CD4-positive, alpha-beta T cell treated with Interferon gamma for 1 hour (primary cell): ENCODE measurements around the gene NR1H4.
"Not testable (repeated sequence)": the region's sequence is repeated elsewhere in the genome, so short reads cannot be mapped to it uniquely, and the experiment has no call there.

ENCODE experiments used
- DNase-seq: peaks from one replicate; pipeline ENCODE4 v3.0.0-alpha.2; 2020

The NR1H4 gene

GRCh38 chr12:100573292-100574186, 99.9 kb downstream of the NR1H4 start, which contains the start of gene GAS2L3:
GAS2L3 (plus strand) TSS chr12:100573684; CDS start chr12:100594905, 21,221 bp downstream.
- DNase-seq: peak; percentile 77

GRCh38 chr12:100574187-100575074, 100.8 kb downstream of the NR1H4 start:
- DNase-seq: no peak

DNA sequence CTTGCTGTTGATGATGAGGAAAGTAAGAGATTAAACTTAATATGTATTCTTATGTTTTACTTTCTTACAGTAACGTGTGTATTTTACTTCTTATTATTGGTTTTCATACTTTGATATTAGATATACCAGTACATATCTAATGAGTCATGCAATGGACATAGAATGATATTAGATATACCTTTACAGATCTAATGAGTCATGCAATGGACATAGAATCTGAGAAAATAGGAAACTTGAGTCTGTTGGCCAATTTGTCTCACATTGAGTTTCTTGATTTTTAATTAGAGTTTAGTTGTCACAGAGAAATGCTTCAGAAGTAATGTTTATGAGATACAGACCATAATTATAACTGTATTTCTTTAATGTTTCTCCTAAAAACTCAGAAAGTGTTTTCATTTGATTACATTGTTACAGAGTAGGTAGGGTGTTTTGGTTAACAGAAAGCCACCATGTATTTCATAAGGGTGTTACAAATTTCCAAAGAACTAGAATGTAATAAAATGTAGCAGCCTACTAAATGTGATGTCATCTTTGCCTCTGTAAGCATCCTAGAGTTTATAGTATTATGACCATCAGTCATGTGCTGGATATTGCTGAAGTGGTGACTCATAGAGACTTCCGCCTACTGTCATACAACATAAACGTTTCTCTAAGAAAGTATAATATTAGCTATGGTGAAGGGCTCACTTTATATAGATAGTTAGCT, 102.8 kb downstream of the NR1H4 start:
- DNase-seq: no peak

GRCh38 chr12:100578923-100579322, 105.3 kb downstream of the NR1H4 start:
- no peak for DNase-seq

GRCh38 chr12:100579844-100580243, 106.2 kb downstream of the NR1H4 start:
- no peak for DNase-seq

GRCh38 chr12:100584256-100584655, 110.6 kb downstream of the NR1H4 start:
- DNase-seq: no peak

DNA sequence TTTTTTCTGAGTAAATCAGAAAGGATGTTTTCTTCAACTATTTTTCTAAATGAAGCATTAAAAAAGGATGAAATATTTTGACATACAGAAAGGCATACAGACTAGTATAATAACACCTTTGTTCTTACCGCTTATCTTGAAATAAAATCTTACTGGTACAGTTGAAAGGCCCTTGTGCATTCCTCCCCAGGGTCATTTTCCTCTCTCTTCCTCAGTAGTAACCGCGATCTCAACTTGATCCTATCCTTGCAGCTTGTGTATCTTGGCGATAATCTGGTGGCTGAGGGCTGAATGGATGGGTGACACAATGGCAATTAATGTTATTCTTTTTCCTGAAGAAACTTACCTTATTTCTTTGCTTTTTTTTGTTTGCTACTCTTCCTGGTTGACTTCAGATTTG, 118.3 kb downstream of the NR1H4 start:
- no peak for DNase-seq

- DNase-seq: no peak
These were observed 119.8 kb downstream of the NR1H4 start for GRCh38 chr12:100593490-100593889.

GRCh38 chr12:100601626-100602025, 128.0 kb downstream of the NR1H4 start:
- DNase-seq: no peak

- DNase-seq: not testable (repeated sequence)
These were observed 129.3 kb downstream of the NR1H4 start for GRCh38 chr12:100602997-100603396.

- DNase-seq: peak; percentile 7
These were observed 135.1 kb downstream of the NR1H4 start for GRCh38 chr12:100608776-100609175.

DNA sequence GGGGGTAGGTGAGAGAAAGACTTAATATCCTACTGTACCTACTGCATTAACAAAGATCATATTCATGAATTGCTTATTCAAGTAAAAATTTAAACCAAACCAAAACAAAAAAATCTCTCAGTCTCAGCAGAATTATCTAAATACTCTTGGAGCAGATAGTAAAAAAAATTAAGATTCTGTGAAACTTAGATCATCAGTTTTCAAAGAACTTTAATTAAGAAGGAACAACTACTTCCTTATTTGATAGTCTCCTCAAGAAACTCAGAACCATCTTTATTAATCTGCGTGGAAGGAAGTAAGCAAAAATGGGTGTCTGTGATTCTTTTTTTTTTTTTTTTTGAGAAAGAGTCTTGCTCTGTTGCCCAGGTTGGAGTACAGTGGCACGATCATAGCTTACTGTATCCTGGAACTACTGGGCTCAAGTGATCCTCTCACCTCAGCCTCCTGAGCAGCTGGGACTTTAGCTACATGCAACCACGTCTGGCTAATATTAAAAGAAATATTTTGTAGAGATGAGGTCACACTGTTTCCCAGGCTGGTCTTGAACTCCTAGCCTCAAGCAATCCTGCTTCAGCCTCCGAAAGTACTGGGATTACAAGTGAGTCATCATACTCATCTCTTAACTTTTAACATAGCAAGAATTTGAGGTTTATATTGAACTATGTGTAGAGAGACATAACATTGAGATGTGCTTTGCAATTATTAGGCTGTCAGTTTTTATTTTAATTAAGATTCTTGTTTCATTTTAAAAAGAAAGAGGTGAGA, 137.2 kb downstream of the NR1H4 start:
- no peak for DNase-seq

DNA sequence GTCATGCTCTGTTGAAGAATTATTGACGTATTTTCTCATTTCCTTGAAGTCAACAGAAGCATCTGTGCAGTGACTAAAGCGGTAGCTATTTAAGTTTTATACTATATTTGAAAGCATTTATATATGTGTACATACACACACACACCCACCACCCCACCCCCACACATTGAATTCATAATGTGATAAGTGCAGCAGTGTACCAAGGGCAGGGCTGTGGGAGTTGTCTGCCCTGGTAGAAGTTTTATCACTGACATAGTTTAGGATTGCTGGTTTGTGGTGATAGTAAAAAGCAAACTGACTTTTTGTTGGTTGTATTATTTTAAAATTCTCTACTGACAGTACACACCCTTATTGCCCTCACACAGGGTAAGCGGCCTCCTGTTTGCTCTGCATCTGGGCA, 138.9 kb downstream of the NR1H4 start:
- DNase-seq: no peak
